ENCODE results near the gene SLC1A3.
"Not testable (repeated sequence)": the region's sequence is repeated elsewhere in the genome, so short reads cannot be mapped to it uniquely, and the experiment has no call there.

DNA sequence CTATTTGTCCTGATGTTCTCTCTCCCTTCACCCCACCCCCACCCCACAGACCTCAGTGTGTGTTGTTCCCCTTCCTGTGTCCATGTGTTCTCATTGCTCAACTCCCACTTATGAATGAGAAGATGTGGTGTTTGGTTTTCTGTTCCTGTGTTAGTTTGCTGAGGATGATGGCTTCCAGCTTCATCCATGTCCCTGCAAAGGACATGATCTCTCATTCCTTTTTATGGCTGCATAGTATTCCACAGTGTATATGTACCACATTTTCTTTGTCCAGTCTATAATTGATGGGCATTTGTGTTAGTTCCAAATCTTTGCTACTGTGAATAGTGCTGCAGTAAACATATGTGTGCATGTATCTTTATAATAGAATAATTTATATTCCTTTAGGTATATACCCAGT lies 26.5 kb upstream of the SLC1A3 start:
- TF ChIP-seq, protein P1, sequence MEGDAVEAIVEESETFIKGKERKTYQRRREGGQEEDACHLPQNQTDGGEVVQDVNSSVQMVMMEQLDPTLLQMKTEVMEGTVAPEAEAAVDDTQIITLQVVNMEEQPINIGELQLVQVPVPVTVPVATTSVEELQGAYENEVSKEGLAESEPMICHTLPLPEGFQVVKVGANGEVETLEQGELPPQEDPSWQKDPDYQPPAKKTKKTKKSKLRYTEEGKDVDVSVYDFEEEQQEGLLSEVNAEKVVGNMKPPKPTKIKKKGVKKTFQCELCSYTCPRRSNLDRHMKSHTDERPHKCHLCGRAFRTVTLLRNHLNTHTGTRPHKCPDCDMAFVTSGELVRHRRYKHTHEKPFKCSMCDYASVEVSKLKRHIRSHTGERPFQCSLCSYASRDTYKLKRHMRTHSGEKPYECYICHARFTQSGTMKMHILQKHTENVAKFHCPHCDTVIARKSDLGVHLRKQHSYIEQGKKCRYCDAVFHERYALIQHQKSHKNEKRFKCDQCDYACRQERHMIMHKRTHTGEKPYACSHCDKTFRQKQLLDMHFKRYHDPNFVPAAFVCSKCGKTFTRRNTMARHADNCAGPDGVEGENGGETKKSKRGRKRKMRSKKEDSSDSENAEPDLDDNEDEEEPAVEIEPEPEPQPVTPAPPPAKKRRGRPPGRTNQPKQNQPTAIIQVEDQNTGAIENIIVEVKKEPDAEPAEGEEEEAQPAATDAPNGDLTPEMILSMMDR (IDR thresholded peaks at IDR 0.05): not testable (repeated sequence)
- not testable (repeated sequence) for TF ChIP-seq POLR2A (IDR thresholded peaks at IDR 0.05)
